ENCODE data around the gene TSR2. TPM values are rescaled to one million over a fixed set of nuclear protein-coding genes. Genes with fewer than 3 reads are reported as not detected.
A peak's percentile ranks its signal among the peaks of the same experiment; 100 is the strongest.

TSR2 gene
- polyA plus RNA-seq, 1 experiment, result 15.6 TPM

DNA sequence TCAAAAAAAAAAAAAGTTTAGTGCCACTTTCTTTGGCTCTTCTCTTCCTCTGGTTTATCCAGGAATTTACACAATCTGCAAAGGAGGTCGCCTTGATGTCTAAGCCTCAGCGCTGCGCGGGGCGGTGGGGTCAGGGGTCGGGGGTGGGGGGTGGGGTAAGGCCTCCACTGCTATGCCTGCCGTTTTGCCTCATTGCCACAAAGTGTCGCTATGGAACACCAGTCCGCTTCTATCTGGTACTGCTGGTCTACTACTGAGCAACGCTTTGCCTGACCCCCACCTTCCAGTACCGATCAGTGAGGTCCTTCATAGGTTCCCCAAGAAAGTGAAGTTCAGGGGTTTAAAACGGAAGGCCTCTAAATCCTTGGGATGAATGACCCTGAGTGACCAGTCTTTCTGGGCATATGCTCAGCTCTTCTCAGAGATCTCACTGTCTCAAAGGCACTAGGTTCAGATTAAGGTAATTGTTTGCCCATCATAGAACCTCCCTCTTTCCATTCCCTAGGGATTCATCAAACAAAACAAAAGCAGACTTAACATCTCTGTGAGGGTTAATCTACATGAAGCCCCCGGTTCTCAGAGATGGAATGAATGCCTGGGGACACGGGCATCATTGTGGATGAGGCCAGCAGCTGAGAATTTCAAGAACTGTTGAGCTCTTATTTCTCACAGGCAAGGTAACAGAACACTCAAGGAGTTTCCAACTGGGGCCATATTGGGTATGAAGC, 16.9 kb upstream of the TSR2 start:
- DNase-seq (ENCODE audit: low read depth), result no peak
- Histone ChIP-seq H3K4me3 (ENCODE audit: low read depth, low read length) (no peak overlapping the region), H3K27me3 (ENCODE audit: control insufficient read depth, insufficient read depth, low read length) (no peaks in the 10 kb centered on the region; the same call in 1 of the 2 replicates), H3K36me3 (ENCODE audit: control insufficient read depth, insufficient read depth, low read length) (no peaks in the 10 kb centered on the region)
- ChIA-PET CTCF (interaction anchor here (1.0 kb wide), 1 partner anchor 18 kb away, joined by 3 read pairs; no protein-coding TSS in a partner anchor), POLR2A (no interaction called here)
- TF ChIP-seq CTCF (IDR thresholded peaks at IDR 0.05; ENCODE audit: insufficient read depth, low read depth, low read length), result peak; percentile 20; the same call in 1 of the 2 replicates

DNA sequence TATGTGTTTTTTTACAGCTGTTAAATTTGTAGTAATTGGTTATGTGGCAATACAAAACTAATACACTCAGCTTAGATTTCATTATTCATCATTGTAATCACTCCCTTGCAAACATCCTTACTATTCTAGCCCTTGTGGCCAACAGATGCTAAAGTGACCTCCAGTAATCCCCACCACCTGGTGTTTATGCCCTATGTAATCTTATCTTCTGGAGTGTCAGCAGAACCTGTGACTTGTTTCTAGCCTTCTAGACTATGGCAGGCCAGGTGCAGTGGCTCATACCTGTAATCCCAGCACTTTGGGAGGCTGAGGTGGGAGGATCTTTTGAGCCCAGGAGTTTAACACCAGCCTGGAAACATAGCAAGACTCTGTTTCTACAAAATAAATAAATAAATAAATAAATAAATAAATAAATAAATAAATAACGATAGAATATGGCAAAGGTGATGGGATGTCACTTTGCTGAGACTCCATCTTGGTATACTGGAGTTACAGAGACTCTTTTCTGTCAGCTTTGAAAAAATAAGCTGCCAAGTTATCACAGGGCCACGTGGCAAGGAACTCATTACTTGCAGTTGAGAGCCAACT, 12.3 kb upstream of the TSR2 start:
- no peak for DNase-seq (ENCODE audit: low read depth)
- no peaks in the 10 kb centered on the region for H3K27me3 ChIP-seq (ENCODE audit: control insufficient read depth, insufficient read depth, low read length)
- H3K36me3 ChIP-seq (ENCODE audit: control insufficient read depth, insufficient read depth, low read length), result no peaks in the 10 kb centered on the region
- TF ChIP-seq CTCF (IDR thresholded peaks at IDR 0.05; ENCODE audit: insufficient read depth, low read depth, low read length), result no peak
- H3K4me3 ChIP-seq (ENCODE audit: low read depth, low read length), result no peak overlapping the region
- ChIA-PET CTCF (no interaction called here), POLR2A (no interaction called here)

DNA sequence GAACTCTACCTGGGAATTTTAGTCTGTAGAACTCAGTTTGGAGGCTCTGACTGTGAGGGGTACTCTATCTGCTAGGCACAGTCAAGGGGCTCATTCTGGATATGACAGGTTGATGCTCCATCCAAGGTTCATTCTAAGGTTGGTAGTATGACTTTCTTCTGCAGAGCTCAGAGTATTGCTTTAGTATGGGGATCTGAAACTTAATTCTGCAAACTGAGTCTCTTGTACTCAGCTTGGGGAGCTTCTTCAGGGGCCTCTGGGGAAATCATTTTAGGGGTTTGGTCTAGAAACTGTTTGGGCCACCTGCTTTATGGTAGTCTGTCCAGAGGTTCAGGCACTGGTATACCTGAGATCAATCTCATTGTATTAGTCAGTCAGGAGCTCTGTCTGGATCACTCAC, 9.7 kb upstream of the TSR2 start:
- Histone ChIP-seq H3K4me3 (ENCODE audit: low read depth, low read length) (no peak overlapping the region), H3K36me3 (ENCODE audit: control insufficient read depth, insufficient read depth, low read length) (no peaks in the 10 kb centered on the region), H3K27me3 (ENCODE audit: control insufficient read depth, insufficient read depth, low read length) (no peaks in the 10 kb centered on the region)
- ChIA-PET CTCF (no interaction called here), POLR2A (no interaction called here)
- no peak for TF ChIP-seq CTCF (IDR thresholded peaks at IDR 0.05; ENCODE audit: insufficient read depth, low read depth, low read length)
- no peak for DNase-seq (ENCODE audit: low read depth)

GRCh38 chrX:54435121-54435520, 5.1 kb upstream of the TSR2 start:
- ChIA-PET CTCF (no interaction called here), POLR2A (no interaction called here)
- Histone ChIP-seq H3K27me3 (ENCODE audit: control insufficient read depth, insufficient read depth, low read length) (no peaks in the 10 kb centered on the region), H3K4me3 (ENCODE audit: low read depth, low read length) (no peak overlapping the region), H3K36me3 (ENCODE audit: control insufficient read depth, insufficient read depth, low read length) (no peaks in the 10 kb centered on the region)
- DNase-seq (ENCODE audit: low read depth), result no peak
- no peak for TF ChIP-seq CTCF (IDR thresholded peaks at IDR 0.05; ENCODE audit: insufficient read depth, low read depth, low read length)

- POLR2A ChIA-PET, result no interaction called here
- CTCF ChIA-PET, result no interaction called here
Observed at GRCh38 chrX:54442790-54443189, 2.6 kb downstream of the TSR2 start.

More at GRCh38 chrX:54442790-54443189, 2.6 kb downstream of the TSR2 start:
- no peak for TF ChIP-seq CTCF (IDR thresholded peaks at IDR 0.05; ENCODE audit: insufficient read depth, low read depth, low read length)
- Histone ChIP-seq H3K36me3 (ENCODE audit: control insufficient read depth, insufficient read depth, low read length) (peaks cover 2% of the 10 kb centered on the region; the same call in 1 of the 2 replicates), H3K4me3 (ENCODE audit: low read depth, low read length) (no peak overlapping the region), H3K27me3 (ENCODE audit: control insufficient read depth, insufficient read depth, low read length) (no peaks in the 10 kb centered on the region)
- DNase-seq (ENCODE audit: low read depth), result no peak

Data from BJ (cell line).